Neural progenitor cell (in vitro differentiated cells): Measurements from ENCODE around the gene DAB2. TPM values are rescaled to one million over a fixed set of nuclear protein-coding genes. Genes with fewer than 3 reads are reported as not detected.

ENCODE experiments used
- DNase-seq: peaks from one replicate; pipeline ENCODE4 v3.0.0-alpha.2; 2016; ENCODE audit warnings: low spot score
- H2AFZ ChIP-seq: fragments of 200-600 bp; sonication (generic); replicated peaks from 2 replicates; pipeline ENCODE4 v1.6.1; 2016; ENCODE audit warnings: antibody characterized with exemption
- H3F3A ChIP-seq: fragments of 200-600 bp; sonication (generic); 2 replicates; pipeline ENCODE4 v1.6.1; 2016; ENCODE audit warnings: antibody characterized with exemption, low read depth
- H3K27ac ChIP-seq: fragments of 200-600 bp; sonication (generic); 2 replicates; pipeline ENCODE4 v1.5.1; 2016; ENCODE audit warnings: mild to moderate bottlenecking
- H3K27me3 ChIP-seq: fragments of 200-600 bp; sonication (generic); 2 replicates; pipeline ENCODE4 v1.6.1; 2016; ENCODE audit warnings: mild to moderate bottlenecking, moderate library complexity
- H3K36me3 ChIP-seq: fragments of 200-600 bp; sonication (generic); 2 replicates; pipeline ENCODE4 v1.5.1; 2016
- H3K4me1 ChIP-seq: fragments of 200-600 bp; sonication (generic); 2 replicates; pipeline ENCODE4 v1.6.1; 2016; ENCODE audit warnings: mixed run types
- H3K4me2 ChIP-seq: fragments of 200-600 bp; sonication (generic); 2 replicates; pipeline ENCODE4 v1.6.1; 2016
- H3K4me3 ChIP-seq: fragments of 200-600 bp; sonication (generic); 2 replicates; pipeline ENCODE4 v1.5.1; 2016
- H3K79me2 ChIP-seq: fragments of 200-600 bp; sonication (generic); 2 replicates; pipeline ENCODE4 v1.6.1; 2016; ENCODE audit warnings: low read depth
- H3K9ac ChIP-seq: fragments of 200-600 bp; sonication (generic); 2 replicates; pipeline ENCODE4 v1.6.1; 2016
- H3K9me3 ChIP-seq: fragments of 200-600 bp; sonication (generic); 2 replicates; pipeline ENCODE4 v1.5.1; 2016; ENCODE audit warnings: low read depth
- H4K20me1 ChIP-seq: fragments of 200-600 bp; sonication (generic); 2 replicates; pipeline ENCODE4 v1.6.1; 2016; ENCODE audit warnings: low read depth
- H3K27ac Mint-ChIP-seq: 3 replicates; pipeline ENCODE4 v1.8.0; 2021; ENCODE audit warnings: mixed read lengths
- H3K27me3 Mint-ChIP-seq: 2 replicates; pipeline ENCODE4 v1.8.0; 2022; ENCODE audit warnings: low read depth, mild to moderate bottlenecking, inconsistent platforms, moderate library complexity, mixed read lengths; ENCODE audit not compliant: insufficient read depth
- H3K36me3 Mint-ChIP-seq: 3 replicates; pipeline ENCODE4 v1.8.0; 2021; ENCODE audit warnings: mixed read lengths
- H3K4me1 Mint-ChIP-seq: 3 replicates; pipeline ENCODE4 v1.8.0; 2021; ENCODE audit warnings: mixed read lengths
- H3K4me3 Mint-ChIP-seq: 3 replicates; pipeline ENCODE4 v1.8.0; 2021; ENCODE audit warnings: mild to moderate bottlenecking, moderate library complexity, mixed read lengths
- H3K9me3 Mint-ChIP-seq: 3 replicates; pipeline ENCODE4 v1.8.0; 2020; ENCODE audit warnings: mixed read lengths
- EZH2 ChIP-seq: fragments of 200-600 bp; sonication (generic); IDR thresholded peaks from 2 replicates; pipeline ENCODE4 v1.6.1; 2017; ENCODE audit warnings: antibody characterized with exemption, mild to moderate bottlenecking, moderate library complexity
- EZH2phosphoT487 ChIP-seq: fragments of 200-600 bp; sonication (generic); IDR thresholded peaks from 2 replicates; pipeline ENCODE4 v1.6.1; 2017; ENCODE audit warnings: antibody characterized with exemption
- total RNA-seq: library from RNA; depleted of rRNA; stranded (reverse); fragments of >200 nt; gene quantifications from 2 replicates; pipeline ENCODE4 v1.2.3, GENCODE V29; 2015; ENCODE audit warnings: low replicate concordance
- TF ChIP-seq, protein P1 (sequence below): fragments of 200-600 bp; sonication (generic); IDR thresholded peaks from 2 replicates; pipeline ENCODE4 v1.5.1; 2017; ENCODE audit warnings: antibody characterized with exemption, mild to moderate bottlenecking

Gene DAB2
- total RNA-seq, 1 donor from 2014 or later: 9.9 TPM

DNA sequence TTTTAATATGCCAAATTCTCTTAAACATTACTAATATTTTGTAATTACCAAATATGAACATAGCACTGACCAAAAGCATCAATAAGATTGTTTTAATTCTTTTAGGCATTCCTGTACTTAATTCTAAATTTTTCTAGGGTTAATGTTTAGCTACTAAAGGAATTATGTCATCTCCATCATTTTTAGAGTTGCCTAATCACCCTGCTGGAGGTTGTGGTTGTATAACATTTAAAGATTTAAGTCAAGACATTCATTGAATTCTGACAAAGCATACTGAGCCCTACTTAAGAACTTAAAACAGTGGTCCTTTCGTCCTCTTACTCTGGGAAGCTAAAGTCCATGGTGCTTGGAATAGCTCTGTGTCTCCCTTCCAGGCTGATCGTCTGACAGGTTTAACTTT lies 28.1 kb upstream of the DAB2 start:
- Mint-ChIP-seq H3K4me1 (no peaks in the 10 kb centered on the region), H3K4me3 (no peak overlapping the region), H3K36me3 (no peaks in the 10 kb centered on the region), H3K27me3 (peaks cover 4% of the 10 kb centered on the region), H3K27ac (no peak overlapping the region), H3K9me3 (no peaks in the 10 kb centered on the region)
- Histone ChIP-seq H3K36me3 (no peaks in the 10 kb centered on the region), H3F3A (no peaks in the 10 kb centered on the region), H2AFZ (no peak overlapping the region), H4K20me1 (no peaks in the 10 kb centered on the region), H3K4me1 (no peaks in the 10 kb centered on the region), H3K27ac (no peak overlapping the region), H3K9me3 (no peaks in the 10 kb centered on the region), H3K4me3 (no peak overlapping the region), H3K79me2 (no peaks in the 10 kb centered on the region), H3K27me3 (no peaks in the 10 kb centered on the region), H3K4me2 (no peak overlapping the region), H3K9ac (no peak overlapping the region)
- TF ChIP-seq EZH2phosphoT487 (no peak), EZH2 (no peak)
- TF ChIP-seq, protein P1, sequence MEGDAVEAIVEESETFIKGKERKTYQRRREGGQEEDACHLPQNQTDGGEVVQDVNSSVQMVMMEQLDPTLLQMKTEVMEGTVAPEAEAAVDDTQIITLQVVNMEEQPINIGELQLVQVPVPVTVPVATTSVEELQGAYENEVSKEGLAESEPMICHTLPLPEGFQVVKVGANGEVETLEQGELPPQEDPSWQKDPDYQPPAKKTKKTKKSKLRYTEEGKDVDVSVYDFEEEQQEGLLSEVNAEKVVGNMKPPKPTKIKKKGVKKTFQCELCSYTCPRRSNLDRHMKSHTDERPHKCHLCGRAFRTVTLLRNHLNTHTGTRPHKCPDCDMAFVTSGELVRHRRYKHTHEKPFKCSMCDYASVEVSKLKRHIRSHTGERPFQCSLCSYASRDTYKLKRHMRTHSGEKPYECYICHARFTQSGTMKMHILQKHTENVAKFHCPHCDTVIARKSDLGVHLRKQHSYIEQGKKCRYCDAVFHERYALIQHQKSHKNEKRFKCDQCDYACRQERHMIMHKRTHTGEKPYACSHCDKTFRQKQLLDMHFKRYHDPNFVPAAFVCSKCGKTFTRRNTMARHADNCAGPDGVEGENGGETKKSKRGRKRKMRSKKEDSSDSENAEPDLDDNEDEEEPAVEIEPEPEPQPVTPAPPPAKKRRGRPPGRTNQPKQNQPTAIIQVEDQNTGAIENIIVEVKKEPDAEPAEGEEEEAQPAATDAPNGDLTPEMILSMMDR: no peak
- no peak for DNase-seq

DNA sequence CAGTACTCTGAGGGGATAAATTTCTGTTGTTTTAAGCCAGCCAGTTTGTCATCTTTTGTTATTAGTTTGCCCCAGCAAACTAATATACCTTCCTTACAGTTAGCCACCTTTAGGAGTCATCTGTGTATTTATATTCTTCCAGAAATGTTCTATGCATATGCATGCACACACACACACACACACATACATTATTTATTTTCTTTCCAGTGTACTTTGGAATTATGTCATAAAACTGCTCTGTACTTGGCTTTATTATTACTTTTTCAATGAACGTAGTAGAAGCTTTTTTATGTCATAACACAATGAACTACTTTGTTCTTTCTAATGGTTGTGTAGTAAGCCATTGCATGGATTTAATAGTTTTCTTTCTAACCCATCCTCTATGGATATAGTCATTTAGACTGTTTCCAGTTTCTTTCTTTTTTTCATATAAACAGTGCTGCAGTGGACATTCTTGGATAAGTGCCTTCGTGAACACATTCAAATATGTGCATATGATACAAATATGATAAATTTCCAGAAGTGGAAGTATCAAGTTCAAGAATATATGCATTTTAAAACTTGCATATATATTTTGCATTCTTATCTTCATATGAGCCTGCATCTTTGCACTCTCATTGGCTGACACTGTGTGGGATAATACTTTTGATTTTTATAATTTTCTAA lies 26.6 kb upstream of the DAB2 start:
- H3K27me3 Mint-ChIP-seq: peaks cover 2% of the 10 kb centered on the region
- DNase-seq: no peak
- Histone ChIP-seq H3K27ac (no peak overlapping the region), H3K27me3 (no peaks in the 10 kb centered on the region), H4K20me1 (no peaks in the 10 kb centered on the region), H3K4me3 (no peak overlapping the region), H3K4me1 (no peaks in the 10 kb centered on the region), H3K9ac (no peak overlapping the region), H2AFZ (no peak overlapping the region), H3F3A (no peaks in the 10 kb centered on the region), H3K36me3 (no peaks in the 10 kb centered on the region), H3K79me2 (no peaks in the 10 kb centered on the region), H3K9me3 (no peaks in the 10 kb centered on the region), H3K4me2 (no peak overlapping the region)
- TF ChIP-seq EZH2phosphoT487: no peak
- no peak for TF ChIP-seq EZH2
- TF ChIP-seq, protein P1: no peak
- H3K4me1 Mint-ChIP-seq: no peaks in the 10 kb centered on the region
- H3K36me3 Mint-ChIP-seq: no peaks in the 10 kb centered on the region
- no peak overlapping the region for H3K27ac Mint-ChIP-seq
- no peak overlapping the region for H3K4me3 Mint-ChIP-seq
- H3K9me3 Mint-ChIP-seq: no peaks in the 10 kb centered on the region

DNA sequence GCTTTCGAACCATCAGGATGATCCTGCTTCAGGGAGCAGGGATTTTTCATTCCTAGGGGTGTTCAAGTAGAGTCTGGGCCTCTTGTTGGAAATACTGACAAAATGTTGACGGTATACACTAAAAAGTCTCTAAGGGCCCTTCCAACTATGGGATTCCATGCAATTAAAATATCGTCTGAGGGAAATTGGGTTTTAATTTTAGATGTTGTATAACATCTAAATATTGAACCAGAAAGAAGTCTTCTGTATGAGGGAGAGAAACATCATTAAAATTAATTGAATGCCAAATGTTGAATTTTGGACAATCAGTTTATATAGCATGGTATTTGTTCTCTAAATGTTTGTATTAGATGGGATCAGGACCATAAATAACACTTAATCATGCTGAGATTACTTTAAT lies 25.7 kb upstream of the DAB2 start:
- Histone ChIP-seq H3K36me3 (no peaks in the 10 kb centered on the region), H3K79me2 (no peaks in the 10 kb centered on the region), H3K9ac (no peak overlapping the region), H4K20me1 (no peaks in the 10 kb centered on the region), H3K4me1 (no peaks in the 10 kb centered on the region), H3K4me3 (no peak overlapping the region), H3K4me2 (no peak overlapping the region), H3K9me3 (no peaks in the 10 kb centered on the region), H3F3A (no peaks in the 10 kb centered on the region), H3K27ac (no peak overlapping the region), H3K27me3 (no peaks in the 10 kb centered on the region), H2AFZ (no peak overlapping the region)
- no peak overlapping the region for H3K4me3 Mint-ChIP-seq
- H3K27ac Mint-ChIP-seq: no peak overlapping the region
- no peak for TF ChIP-seq EZH2phosphoT487
- TF ChIP-seq EZH2: no peak
- TF ChIP-seq, protein P1: no peak
- no peak for DNase-seq
- peaks cover 2% of the 10 kb centered on the region for H3K27me3 Mint-ChIP-seq
- no peaks in the 10 kb centered on the region for H3K36me3 Mint-ChIP-seq
- no peaks in the 10 kb centered on the region for H3K9me3 Mint-ChIP-seq
- no peaks in the 10 kb centered on the region for H3K4me1 Mint-ChIP-seq
